HepG2 (cell line): ENCODE measurements around the gene RARA.

ENCODE experiments used
- HOXA9 ChIP-seq: sonication (generic); formaldehyde crosslinking; IDR thresholded peaks from 2 replicates; pipeline ENCODE4 v1.8.1; 2022; ENCODE audit warnings: missing genetic modification reagents, mild to moderate bottlenecking, moderate library complexity, borderline replicate concordance
- ZNF17 ChIP-seq: sonication (generic); formaldehyde crosslinking; IDR thresholded peaks from 2 replicates; pipeline ENCODE4 v1.5.0; 2020; ENCODE audit warnings: mild to moderate bottlenecking, missing genetic modification reagents
- ZNF296 ChIP-seq: sonication (generic); formaldehyde crosslinking; conservative IDR thresholded peaks from 2 replicates; pipeline ENCODE4 v1.5.0; 2020; ENCODE audit warnings: mild to moderate bottlenecking, missing genetic modification reagents
- ZNF331 ChIP-seq: sonication (generic); formaldehyde crosslinking; IDR thresholded peaks from 2 replicates; pipeline ENCODE4 v1.4.0; 2020; ENCODE audit warnings: missing genetic modification reagents
- ZNF547 ChIP-seq: sonication (generic); formaldehyde crosslinking; IDR thresholded peaks from 2 replicates; pipeline ENCODE4 v1.5.1; 2020; ENCODE audit warnings: mild to moderate bottlenecking, missing genetic modification reagents
- ZZZ3 ChIP-seq: sonication (generic); formaldehyde crosslinking; IDR thresholded peaks from 2 replicates; pipeline ENCODE4 v1.4.0; 2020; ENCODE audit warnings: missing genetic modification reagents, mild to moderate bottlenecking, borderline replicate concordance
- TF ChIP-seq, protein P1 (sequence below), 2 experiments: sonication (generic) in 1 of 2; formaldehyde crosslinking in 1 of 2; IDR thresholded peaks; 2 replicates each; pipeline versions ENCODE4 v1.5.1 to v1.6.1; 2011 to 2020; ENCODE audit warnings: borderline replicate concordance in 1 of 2, low read depth in 1 of 2, low read length in 1 of 2, mild to moderate bottlenecking in 1 of 2, missing genetic modification reagents in 1 of 2, moderate library complexity in 1 of 2
- TF ChIP-seq, protein P2 (sequence below): conservative IDR thresholded peaks from 2 replicates; pipeline ENCODE4 v1.6.1; 2018; ENCODE audit warnings: missing genetic modification reagents

DNA sequence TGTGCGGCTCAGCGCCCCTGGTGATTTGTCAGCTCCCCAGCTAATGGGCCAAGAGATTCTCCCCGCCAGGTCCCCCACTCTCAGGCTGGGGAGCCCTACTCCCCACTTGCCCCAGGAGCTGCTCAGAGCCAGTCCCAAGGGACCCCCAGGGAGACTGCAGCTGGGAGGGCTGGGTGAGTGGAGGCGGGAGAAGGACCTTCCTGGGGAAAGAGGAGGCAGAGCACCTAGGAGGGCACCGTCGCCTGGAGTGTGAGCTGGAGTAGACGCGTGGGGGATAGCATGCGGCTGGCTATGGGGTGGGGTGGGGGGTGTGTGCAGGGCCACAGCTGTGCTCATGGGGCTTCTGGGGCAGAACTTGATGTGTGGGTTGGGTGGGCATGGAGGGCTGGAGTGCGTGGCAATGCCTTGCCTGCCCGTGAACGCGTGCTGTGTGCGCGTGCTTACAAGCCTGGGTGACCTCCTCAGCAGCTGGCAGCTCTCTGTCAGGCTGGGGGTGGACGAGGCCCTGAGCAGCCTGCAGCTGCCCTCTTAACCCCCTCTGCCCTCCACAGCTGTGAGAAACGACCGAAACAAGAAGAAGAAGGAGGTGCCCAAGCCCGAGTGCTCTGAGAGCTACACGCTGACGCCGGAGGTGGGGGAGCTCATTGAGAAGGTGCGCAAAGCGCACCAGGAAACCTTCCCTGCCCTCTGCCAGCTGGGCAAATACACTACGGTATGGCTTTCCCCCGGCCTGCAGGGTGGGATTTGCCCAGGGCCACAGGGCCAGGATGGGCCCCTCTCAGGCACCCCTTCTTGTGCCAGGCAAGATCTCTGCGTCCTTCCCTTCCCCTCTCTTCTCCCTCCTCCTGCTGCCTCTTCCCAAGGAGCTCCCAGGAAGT, 42.6 kb downstream of the RARA start:
- TF ChIP-seq, protein P1, sequence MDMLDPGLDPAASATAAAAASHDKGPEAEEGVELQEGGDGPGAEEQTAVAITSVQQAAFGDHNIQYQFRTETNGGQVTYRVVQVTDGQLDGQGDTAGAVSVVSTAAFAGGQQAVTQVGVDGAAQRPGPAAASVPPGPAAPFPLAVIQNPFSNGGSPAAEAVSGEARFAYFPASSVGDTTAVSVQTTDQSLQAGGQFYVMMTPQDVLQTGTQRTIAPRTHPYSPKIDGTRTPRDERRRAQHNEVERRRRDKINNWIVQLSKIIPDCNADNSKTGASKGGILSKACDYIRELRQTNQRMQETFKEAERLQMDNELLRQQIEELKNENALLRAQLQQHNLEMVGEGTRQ (IDR thresholded peaks at IDR 0.05; ENCODE audit: low read depth, low read length), result no peak
- TF ChIP-seq, protein P1 (CRISPR knock-in tag; IDR thresholded peaks at IDR 0.05; ENCODE audit: borderline replicate concordance), result no peak
- TF ChIP-seq ZZZ3 (CRISPR knock-in tag) (no peak), ZNF547 (CRISPR knock-in tag) (no peak), HOXA9 (CRISPR knock-in tag) (no peak), ZNF331 (CRISPR knock-in tag) (no peak), ZNF296 (no peak), ZNF17 (CRISPR knock-in tag) (no peak)
- TF ChIP-seq, protein P2, sequence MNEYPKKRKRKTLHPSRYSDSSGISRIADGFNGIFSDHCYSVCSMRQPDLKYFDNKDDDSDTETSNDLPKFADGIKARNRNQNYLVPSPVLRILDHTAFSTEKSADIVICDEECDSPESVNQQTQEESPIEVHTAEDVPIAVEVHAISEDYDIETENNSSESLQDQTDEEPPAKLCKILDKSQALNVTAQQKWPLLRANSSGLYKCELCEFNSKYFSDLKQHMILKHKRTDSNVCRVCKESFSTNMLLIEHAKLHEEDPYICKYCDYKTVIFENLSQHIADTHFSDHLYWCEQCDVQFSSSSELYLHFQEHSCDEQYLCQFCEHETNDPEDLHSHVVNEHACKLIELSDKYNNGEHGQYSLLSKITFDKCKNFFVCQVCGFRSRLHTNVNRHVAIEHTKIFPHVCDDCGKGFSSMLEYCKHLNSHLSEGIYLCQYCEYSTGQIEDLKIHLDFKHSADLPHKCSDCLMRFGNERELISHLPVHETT (CRISPR knock-in tag), result no peak
